Neural cell (in vitro differentiated cells): ENCODE measurements around the gene IQCH.

Experiments used
- POLR2AphosphoS5 ChIP-seq: IDR thresholded peaks from 2 replicates; pipeline ENCODE4 v1.6.1; 2012
- REST ChIP-seq: IDR thresholded peaks from 2 replicates; pipeline ENCODE4 v1.6.1; 2012; ENCODE audit warnings: borderline replicate concordance
- TF ChIP-seq, protein P1 (sequence below): fragments of 450-650 bp; IDR thresholded peaks from 2 replicates; pipeline ENCODE4 v1.5.1; 2014; ENCODE audit warnings: antibody characterized with exemption, mild to moderate bottlenecking, moderate library complexity; ENCODE audit not compliant: poor library complexity, severe bottlenecking

DNA sequence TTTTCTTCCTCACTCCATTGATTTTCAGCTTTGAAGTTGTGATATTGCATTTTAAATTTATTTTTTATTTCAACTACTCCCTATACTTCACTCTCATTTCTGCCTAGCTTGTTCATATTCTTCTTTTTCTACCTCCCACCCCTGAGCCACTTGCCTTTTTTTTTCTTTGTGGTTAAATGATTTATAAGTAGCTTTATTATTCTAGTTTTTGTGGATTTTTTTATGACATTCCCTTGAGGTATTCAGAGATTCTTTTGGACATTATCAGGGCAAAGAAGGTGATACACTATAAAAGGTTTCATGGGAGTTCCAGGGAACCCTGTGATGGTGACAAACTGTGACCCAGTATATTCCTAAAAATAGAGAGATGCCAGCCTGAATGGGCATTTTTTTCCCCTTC, 269.6 kb downstream of the IQCH start:
- TF ChIP-seq, protein P1, sequence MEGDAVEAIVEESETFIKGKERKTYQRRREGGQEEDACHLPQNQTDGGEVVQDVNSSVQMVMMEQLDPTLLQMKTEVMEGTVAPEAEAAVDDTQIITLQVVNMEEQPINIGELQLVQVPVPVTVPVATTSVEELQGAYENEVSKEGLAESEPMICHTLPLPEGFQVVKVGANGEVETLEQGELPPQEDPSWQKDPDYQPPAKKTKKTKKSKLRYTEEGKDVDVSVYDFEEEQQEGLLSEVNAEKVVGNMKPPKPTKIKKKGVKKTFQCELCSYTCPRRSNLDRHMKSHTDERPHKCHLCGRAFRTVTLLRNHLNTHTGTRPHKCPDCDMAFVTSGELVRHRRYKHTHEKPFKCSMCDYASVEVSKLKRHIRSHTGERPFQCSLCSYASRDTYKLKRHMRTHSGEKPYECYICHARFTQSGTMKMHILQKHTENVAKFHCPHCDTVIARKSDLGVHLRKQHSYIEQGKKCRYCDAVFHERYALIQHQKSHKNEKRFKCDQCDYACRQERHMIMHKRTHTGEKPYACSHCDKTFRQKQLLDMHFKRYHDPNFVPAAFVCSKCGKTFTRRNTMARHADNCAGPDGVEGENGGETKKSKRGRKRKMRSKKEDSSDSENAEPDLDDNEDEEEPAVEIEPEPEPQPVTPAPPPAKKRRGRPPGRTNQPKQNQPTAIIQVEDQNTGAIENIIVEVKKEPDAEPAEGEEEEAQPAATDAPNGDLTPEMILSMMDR, result no peak
- TF ChIP-seq POLR2AphosphoS5 (no peak), REST (no peak)
